H1 (cell line): ENCODE results near the gene UBA5. TPM values are rescaled to one million over a fixed set of nuclear protein-coding genes. Genes with fewer than 3 reads are reported as not detected.

ENCODE experiments used
- BRCA1 ChIP-seq: IDR thresholded peaks from 2 replicates; pipeline ENCODE4 v1.6.1; 2012; ENCODE audit warnings: low read depth, low read length, improper control_type of control experiment
- GABPA ChIP-seq: IDR thresholded peaks from 2 replicates; pipeline ENCODE4 v1.6.1; 2011; ENCODE audit warnings: mild to moderate bottlenecking, low read length, moderate library complexity, borderline replicate concordance; ENCODE audit not compliant: insufficient read depth
- SP1 ChIP-seq: IDR thresholded peaks from 2 replicates; pipeline ENCODE4 v1.6.1; 2011; ENCODE audit warnings: low read depth, low read length
- TAF7 ChIP-seq: optimal IDR thresholded peaks from 2 replicates; pipeline ENCODE3; 2011; ENCODE audit warnings: low read depth, mild to moderate bottlenecking, inconsistent platforms, low read length, moderate library complexity, borderline replicate concordance
- YY1 ChIP-seq: IDR thresholded peaks from 2 replicates; pipeline ENCODE4 v1.6.1; 2011; ENCODE audit warnings: low read depth, mild to moderate bottlenecking, low read length
- polyA plus RNA-seq, 7 experiments: library from polyadenylated mRNA; depleted of rRNA in 3 of 7; stranded (reverse) in 5 of 7; unstranded in 2 of 7; fragments of >200 nt in 5 of 7; fragments of 200-250 nt in 2 of 7; gene quantifications; 1 replicate in 5 of 7; 2 replicates in 1 of 7; 4 replicates in 1 of 7; pipeline versions ENCODE4 v1.2.1 to v1.2.3, GENCODE V29; 2011 to 2013; ENCODE audit warnings: missing spikeins in 2 of 7, mixed read lengths in 2 of 7
- total RNA-seq: library from RNA; stranded (reverse); fragmentation: NEBNext Ultra II Directional; extraction: Animal tissue kit (Norgen Biotek cat#: 25700); gene quantifications from 2 replicates; pipeline ENCODE4 v1.2.1, GENCODE V29; 2021
- TF ChIP-seq, protein P1 (sequence below): fragments of 300-600 bp; sonication (generic); IDR thresholded peaks from 2 replicates; pipeline ENCODE4 v1.7.1; 2012; ENCODE audit warnings: low read length, moderate library complexity, mild to moderate bottlenecking, inconsistent platforms; ENCODE audit not compliant: insufficient replicate concordance

Gene UBA5
- total and polyA plus RNA-seq, 2 of the 8 experiments (the other 6 are each of a cell fraction or from before 2014, with no cell fraction given): 11.0 to 28.0 TPM

DNA sequence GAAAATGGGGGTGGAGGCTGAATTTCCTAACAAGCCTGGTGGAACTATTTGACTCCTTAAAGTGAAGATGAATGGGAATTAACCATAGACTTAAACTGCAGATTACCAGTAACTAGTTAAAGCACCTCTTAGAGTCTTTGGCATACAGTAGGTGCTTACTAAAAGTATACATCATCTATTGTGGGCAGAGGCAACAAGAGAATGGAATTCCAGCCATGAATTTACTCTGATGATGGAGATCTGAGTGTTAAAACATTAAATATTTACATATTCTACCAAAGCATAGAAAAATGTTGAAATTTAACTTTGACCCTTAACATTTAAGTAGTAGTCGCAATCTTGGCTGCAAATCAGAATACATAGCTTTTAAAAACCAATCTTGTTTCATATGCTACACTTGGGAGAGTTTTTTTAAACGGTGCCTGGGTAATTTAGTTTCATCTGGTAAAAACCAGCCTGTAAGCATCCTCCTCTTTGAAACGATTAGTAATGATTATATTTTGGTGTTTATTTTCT, 5.2 kb downstream of the UBA5 start (continued):
- TF ChIP-seq GABPA: no peak
- no peak for TF ChIP-seq TAF7
- TF ChIP-seq, protein P1, sequence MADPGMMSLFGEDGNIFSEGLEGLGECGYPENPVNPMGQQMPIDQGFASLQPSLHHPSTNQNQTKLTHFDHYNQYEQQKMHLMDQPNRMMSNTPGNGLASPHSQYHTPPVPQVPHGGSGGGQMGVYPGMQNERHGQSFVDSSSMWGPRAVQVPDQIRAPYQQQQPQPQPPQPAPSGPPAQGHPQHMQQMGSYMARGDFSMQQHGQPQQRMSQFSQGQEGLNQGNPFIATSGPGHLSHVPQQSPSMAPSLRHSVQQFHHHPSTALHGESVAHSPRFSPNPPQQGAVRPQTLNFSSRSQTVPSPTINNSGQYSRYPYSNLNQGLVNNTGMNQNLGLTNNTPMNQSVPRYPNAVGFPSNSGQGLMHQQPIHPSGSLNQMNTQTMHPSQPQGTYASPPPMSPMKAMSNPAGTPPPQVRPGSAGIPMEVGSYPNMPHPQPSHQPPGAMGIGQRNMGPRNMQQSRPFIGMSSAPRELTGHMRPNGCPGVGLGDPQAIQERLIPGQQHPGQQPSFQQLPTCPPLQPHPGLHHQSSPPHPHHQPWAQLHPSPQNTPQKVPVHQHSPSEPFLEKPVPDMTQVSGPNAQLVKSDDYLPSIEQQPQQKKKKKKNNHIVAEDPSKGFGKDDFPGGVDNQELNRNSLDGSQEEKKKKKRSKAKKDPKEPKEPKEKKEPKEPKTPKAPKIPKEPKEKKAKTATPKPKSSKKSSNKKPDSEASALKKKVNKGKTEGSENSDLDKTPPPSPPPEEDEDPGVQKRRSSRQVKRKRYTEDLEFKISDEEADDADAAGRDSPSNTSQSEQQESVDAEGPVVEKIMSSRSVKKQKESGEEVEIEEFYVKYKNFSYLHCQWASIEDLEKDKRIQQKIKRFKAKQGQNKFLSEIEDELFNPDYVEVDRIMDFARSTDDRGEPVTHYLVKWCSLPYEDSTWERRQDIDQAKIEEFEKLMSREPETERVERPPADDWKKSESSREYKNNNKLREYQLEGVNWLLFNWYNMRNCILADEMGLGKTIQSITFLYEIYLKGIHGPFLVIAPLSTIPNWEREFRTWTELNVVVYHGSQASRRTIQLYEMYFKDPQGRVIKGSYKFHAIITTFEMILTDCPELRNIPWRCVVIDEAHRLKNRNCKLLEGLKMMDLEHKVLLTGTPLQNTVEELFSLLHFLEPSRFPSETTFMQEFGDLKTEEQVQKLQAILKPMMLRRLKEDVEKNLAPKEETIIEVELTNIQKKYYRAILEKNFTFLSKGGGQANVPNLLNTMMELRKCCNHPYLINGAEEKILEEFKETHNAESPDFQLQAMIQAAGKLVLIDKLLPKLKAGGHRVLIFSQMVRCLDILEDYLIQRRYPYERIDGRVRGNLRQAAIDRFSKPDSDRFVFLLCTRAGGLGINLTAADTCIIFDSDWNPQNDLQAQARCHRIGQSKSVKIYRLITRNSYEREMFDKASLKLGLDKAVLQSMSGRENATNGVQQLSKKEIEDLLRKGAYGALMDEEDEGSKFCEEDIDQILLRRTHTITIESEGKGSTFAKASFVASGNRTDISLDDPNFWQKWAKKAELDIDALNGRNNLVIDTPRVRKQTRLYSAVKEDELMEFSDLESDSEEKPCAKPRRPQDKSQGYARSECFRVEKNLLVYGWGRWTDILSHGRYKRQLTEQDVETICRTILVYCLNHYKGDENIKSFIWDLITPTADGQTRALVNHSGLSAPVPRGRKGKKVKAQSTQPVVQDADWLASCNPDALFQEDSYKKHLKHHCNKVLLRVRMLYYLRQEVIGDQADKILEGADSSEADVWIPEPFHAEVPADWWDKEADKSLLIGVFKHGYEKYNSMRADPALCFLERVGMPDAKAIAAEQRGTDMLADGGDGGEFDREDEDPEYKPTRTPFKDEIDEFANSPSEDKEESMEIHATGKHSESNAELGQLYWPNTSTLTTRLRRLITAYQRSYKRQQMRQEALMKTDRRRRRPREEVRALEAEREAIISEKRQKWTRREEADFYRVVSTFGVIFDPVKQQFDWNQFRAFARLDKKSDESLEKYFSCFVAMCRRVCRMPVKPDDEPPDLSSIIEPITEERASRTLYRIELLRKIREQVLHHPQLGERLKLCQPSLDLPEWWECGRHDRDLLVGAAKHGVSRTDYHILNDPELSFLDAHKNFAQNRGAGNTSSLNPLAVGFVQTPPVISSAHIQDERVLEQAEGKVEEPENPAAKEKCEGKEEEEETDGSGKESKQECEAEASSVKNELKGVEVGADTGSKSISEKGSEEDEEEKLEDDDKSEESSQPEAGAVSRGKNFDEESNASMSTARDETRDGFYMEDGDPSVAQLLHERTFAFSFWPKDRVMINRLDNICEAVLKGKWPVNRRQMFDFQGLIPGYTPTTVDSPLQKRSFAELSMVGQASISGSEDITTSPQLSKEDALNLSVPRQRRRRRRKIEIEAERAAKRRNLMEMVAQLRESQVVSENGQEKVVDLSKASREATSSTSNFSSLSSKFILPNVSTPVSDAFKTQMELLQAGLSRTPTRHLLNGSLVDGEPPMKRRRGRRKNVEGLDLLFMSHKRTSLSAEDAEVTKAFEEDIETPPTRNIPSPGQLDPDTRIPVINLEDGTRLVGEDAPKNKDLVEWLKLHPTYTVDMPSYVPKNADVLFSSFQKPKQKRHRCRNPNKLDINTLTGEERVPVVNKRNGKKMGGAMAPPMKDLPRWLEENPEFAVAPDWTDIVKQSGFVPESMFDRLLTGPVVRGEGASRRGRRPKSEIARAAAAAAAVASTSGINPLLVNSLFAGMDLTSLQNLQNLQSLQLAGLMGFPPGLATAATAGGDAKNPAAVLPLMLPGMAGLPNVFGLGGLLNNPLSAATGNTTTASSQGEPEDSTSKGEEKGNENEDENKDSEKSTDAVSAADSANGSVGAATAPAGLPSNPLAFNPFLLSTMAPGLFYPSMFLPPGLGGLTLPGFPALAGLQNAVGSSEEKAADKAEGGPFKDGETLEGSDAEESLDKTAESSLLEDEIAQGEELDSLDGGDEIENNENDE: no peak
- TF ChIP-seq YY1: no peak
- no peak for TF ChIP-seq SP1
- TF ChIP-seq BRCA1: no peak
